Uterus (tissue), 2 donors: ENCODE results near the gene RNF17.

Source experiments
- CTCF ChIP-seq, 4 experiments: fragments of 200-600 bp in 2 of 4; fragments of 450-650 bp in 2 of 4; sonication (generic) in 2 of 4; IDR thresholded peaks; one replicate each; pipeline ENCODE4 v1.5.1; 2016 to 2019; ENCODE audit warnings: antibody characterized with exemption in 4 of 4, mild to moderate bottlenecking in 2 of 4, moderate library complexity in 1 of 4
- POLR2A ChIP-seq, 2 donors: fragments of 450-650 bp; IDR thresholded peaks; one replicate each; pipeline ENCODE4 v1.6.1; 2016; ENCODE audit warnings: antibody characterized with exemption in 2 of 2, mild to moderate bottlenecking in 1 of 2, moderate library complexity in 1 of 2

- TF ChIP-seq POLR2A (IDR thresholded peaks at IDR 0.05) (no peak), CTCF (IDR thresholded peaks at IDR 0.05) (no peak)
Measured at GRCh38 chr13:24864579-24864978, 100.6 kb downstream of the RNF17 start.
